GM18499 (cell line): ENCODE data around the gene PIGM.

Experiments
- ATAC-seq: cut with Tn5 transposase; IDR thresholded peaks from one replicate; pipeline ENCODE4 v1.9.1; 2021; ENCODE audit warnings: moderate number of reproducible peaks; ENCODE audit not compliant: insufficient read depth, unreplicated experiment

The PIGM gene

GRCh38 chr1:160031365-160032164 is at the start of gene PIGM:
PIGM (minus strand) TSS chr1:160031990; CDS start chr1:160031739, 251 bp downstream.
- ATAC-seq = peak; percentile 72

- no peak for ATAC-seq
Observed at GRCh38 chr1:160081261-160081936, 49.6 kb upstream of the PIGM start, which contains the start of gene KCNJ9. KCNJ9 (plus strand) TSS chr1:160081538; CDS start chr1:160084031, 2,493 bp downstream.

GRCh38 chr1:160080381-160081100 is 48.8 kb upstream of the PIGM start:
- ATAC-seq = no peak

- no peak for ATAC-seq
Observed at GRCh38 chr1:160079448-160079847, 47.7 kb upstream of the PIGM start.

- no peak for ATAC-seq
Observed at GRCh38 chr1:160078512-160079195, 46.9 kb upstream of the PIGM start.

- no peak for ATAC-seq
Observed at GRCh38 chr1:160077486-160077885, 45.7 kb upstream of the PIGM start.

- no peak for ATAC-seq
Observed at GRCh38 chr1:160076295-160076694, 44.5 kb upstream of the PIGM start.

GRCh38 chr1:160075836-160076235 is 44.0 kb upstream of the PIGM start:
- ATAC-seq = no peak

GRCh38 chr1:160074865-160075264 is 43.1 kb upstream of the PIGM start:
- no peak for ATAC-seq

GRCh38 chr1:160071289-160071688 is 39.5 kb upstream of the PIGM start:
- ATAC-seq = no peak

- ATAC-seq = no peak
Observed at GRCh38 chr1:160070243-160071163, 38.7 kb upstream of the PIGM start.

GRCh38 chr1:160069460-160070231 is 37.9 kb upstream of the PIGM start, which contains the start of gene KCNJ10:
KCNJ10 (minus strand) TSS chr1:160070160; CDS start chr1:160042532, 27,628 bp downstream.
- no peak for ATAC-seq

GRCh38 chr1:160068225-160068624 is 36.4 kb upstream of the PIGM start:
- no peak for ATAC-seq

GRCh38 chr1:160066829-160067745 is 35.3 kb upstream of the PIGM start:
- ATAC-seq = no peak

GRCh38 chr1:160064746-160065145 is 33.0 kb upstream of the PIGM start:
- ATAC-seq = no peak

- ATAC-seq = no peak
Observed at GRCh38 chr1:160064164-160064563, 32.4 kb upstream of the PIGM start.

- no peak for ATAC-seq
Observed at GRCh38 chr1:160063176-160063575, 31.4 kb upstream of the PIGM start.

- ATAC-seq = no peak
Observed at GRCh38 chr1:160062230-160062532, 30.4 kb upstream of the PIGM start.
